Astrocyte (in vitro differentiated cells and primary cell): Measurements from ENCODE around the gene UBR3. TPM values are rescaled to one million over a fixed set of nuclear protein-coding genes. Genes with fewer than 3 reads are reported as not detected.

Source experiments
- total RNA-seq: library from RNA; stranded (reverse); gene quantifications from 2 replicates; pipeline ENCODE4 v1.2.1, GENCODE V29; 2021

Gene UBR3
- total RNA-seq, 1 donor from 2014 or later: 18.7 TPM

Other genes starting within 250 kb of the UBR3 start
- 40.2 and 42.0 TPM in 2 replicates for gene PPIG, start 243.1 kb upstream of the UBR3 start, total RNA-seq
- 0.20 TPM in 1 of 2 replicates, not detected in the other for gene CFAP210, start 133.0 kb upstream of the UBR3 start, total RNA-seq
- gene PHOSPHO2, start 133.0 kb upstream of the UBR3 start, total RNA-seq: 1.9 and 3.0 TPM in 2 replicates
- 3.3 and 5.9 TPM in 2 replicates for gene KLHL23, start 93.6 kb upstream of the UBR3 start, total RNA-seq
- gene SSB, start 28.6 kb upstream of the UBR3 start, total RNA-seq: 151 and 176 TPM in 2 replicates
- gene METTL5, start 2.5 kb upstream of the UBR3 start, total RNA-seq: 52.3 and 55.7 TPM in 2 replicates